Kidney (tissue), 14 donors: ENCODE data around the gene CASP6. TPM values are rescaled to one million over a fixed set of nuclear protein-coding genes. Genes with fewer than 3 reads are reported as not detected.

ENCODE experiments used
- DNase-seq, 5 donors: peaks; one replicate each; pipeline ENCODE4 v3.0.0-alpha.2; 2013 to 2020
- FAIRE-seq: peaks from 2 replicates; lab custom pipeline; 2012; peaks lifted over from hg19 to GRCh38; lab: Jason Lieb, UNC
- H3K27ac ChIP-seq, 2 donors: one replicate each; pipeline ENCODE4 v1.7.0; 2013; ENCODE audit warnings: low read depth in 2 of 2, low read length in 2 of 2, inconsistent platforms in 1 of 2
- H3K27me3 ChIP-seq: one replicate; pipeline ENCODE4 v1.7.1; 2013; ENCODE audit warnings: low read length, inconsistent platforms; ENCODE audit not compliant: control insufficient read depth, insufficient read depth
- H3K36me3 ChIP-seq, 3 donors: one replicate each; pipeline versions ENCODE4 v1.7.0 to v1.7.1; 2013; ENCODE audit warnings: low read length in 3 of 3, control low read depth in 1 of 3, inconsistent platforms in 1 of 3; ENCODE audit not compliant: insufficient read depth in 3 of 3, control insufficient read depth in 2 of 3
- H3K4me1 ChIP-seq, 3 donors: one replicate each; pipeline versions ENCODE4 v1.7.0 to v1.7.1; 2013; ENCODE audit warnings: low read length in 3 of 3, inconsistent platforms in 1 of 3, low read depth in 1 of 3; ENCODE audit not compliant: control insufficient read depth in 2 of 3, insufficient read depth in 2 of 3
- H3K4me3 ChIP-seq, 3 donors: one replicate each; pipeline versions ENCODE4 v1.7.0 to v1.8.1; 2013; ENCODE audit warnings: low read length in 3 of 3, control low read depth in 1 of 3, inconsistent platforms in 1 of 3
- H3K9ac ChIP-seq, 3 donors: one replicate each; pipeline versions ENCODE4 v1.7.0 to v1.7.1; 2013; ENCODE audit warnings: low read length in 3 of 3, control low read depth in 1 of 3, inconsistent platforms in 1 of 3
- H3K9me3 ChIP-seq, 3 donors: one replicate each; pipeline versions ENCODE4 v1.7.0 to v1.7.1; 2013; ENCODE audit warnings: low read length in 3 of 3, control low read depth in 1 of 3, inconsistent platforms in 1 of 3; ENCODE audit not compliant: control insufficient read depth in 2 of 3, insufficient read depth in 1 of 3
- intact Hi-C: fragments of 100-400 bp; cut with DNase I; formaldehyde crosslinking; loops from one replicate; pipeline ENCODE4 v1.11.1; 2022
- polyA plus RNA-seq: library from polyadenylated mRNA; stranded (reverse); fragments of 350-450 nt; fragmentation: Illumina TruSeq; extraction: RNeasy Lipid Tissue Mini Kit (QIAGEN cat#74804); gene quantifications from one replicate; pipeline ENCODE4 v1.2.3, GENCODE V29; 2014; ENCODE audit warnings: low read depth, low replicate concordance; ENCODE audit not compliant: insufficient read depth
- total RNA-seq: library from RNA; stranded (reverse); fragmentation: NEBNext Ultra II Directional; extraction: Animal tissue kit (Norgen Biotek cat#: 25700); gene quantifications from one replicate; pipeline ENCODE4 v1.2.1, GENCODE V29; 2021
- TF ChIP-seq, protein P1 (sequence below): IDR thresholded peaks from 3 replicates; pipeline ENCODE4 v1.5.1; 2012; ENCODE audit warnings: mild to moderate bottlenecking, moderate library complexity, borderline replicate concordance; ENCODE audit not compliant: insufficient read depth; ENCODE audit errors: extremely low read depth
- donor health status: control.
- donor health status: control.
- donor health status: control.
- donor health status: control.
- donor health status: control.
- donor health status: DM: yes; HTN: yes; CAD: no.
- donor health status: Normal renal cell carcinoma (clear cell type).

The CASP6 gene
- total and polyA plus RNA-seq, 2 donors from 2014 or later, result 20.7 to 21.6 TPM

DNA sequence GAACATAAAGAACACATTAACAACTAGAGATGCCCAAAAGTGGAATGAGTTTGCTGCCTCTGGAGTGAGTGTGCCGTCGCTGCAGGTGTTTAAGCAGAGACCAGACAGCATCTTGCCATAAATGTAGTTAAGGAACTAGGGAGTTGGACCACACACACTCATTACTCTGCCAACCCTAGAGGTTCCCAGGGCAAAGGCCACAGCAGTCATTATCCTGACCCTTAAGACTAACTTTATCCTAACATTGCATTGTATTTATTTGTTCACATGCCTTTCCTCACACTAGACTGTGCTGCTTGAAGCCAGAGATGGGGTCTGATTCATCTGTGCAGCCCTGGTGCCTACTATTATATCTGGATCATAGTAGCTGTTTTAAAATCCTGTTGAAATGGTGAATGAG is 43.5 kb upstream of the CASP6 start:
- DNase-seq, result no peak
- TF ChIP-seq, protein P1, sequence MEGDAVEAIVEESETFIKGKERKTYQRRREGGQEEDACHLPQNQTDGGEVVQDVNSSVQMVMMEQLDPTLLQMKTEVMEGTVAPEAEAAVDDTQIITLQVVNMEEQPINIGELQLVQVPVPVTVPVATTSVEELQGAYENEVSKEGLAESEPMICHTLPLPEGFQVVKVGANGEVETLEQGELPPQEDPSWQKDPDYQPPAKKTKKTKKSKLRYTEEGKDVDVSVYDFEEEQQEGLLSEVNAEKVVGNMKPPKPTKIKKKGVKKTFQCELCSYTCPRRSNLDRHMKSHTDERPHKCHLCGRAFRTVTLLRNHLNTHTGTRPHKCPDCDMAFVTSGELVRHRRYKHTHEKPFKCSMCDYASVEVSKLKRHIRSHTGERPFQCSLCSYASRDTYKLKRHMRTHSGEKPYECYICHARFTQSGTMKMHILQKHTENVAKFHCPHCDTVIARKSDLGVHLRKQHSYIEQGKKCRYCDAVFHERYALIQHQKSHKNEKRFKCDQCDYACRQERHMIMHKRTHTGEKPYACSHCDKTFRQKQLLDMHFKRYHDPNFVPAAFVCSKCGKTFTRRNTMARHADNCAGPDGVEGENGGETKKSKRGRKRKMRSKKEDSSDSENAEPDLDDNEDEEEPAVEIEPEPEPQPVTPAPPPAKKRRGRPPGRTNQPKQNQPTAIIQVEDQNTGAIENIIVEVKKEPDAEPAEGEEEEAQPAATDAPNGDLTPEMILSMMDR, result no peak
- no peak overlapping the region for H3K4me3 ChIP-seq
- no peaks in the 10 kb centered on the region for H3K9me3 ChIP-seq
- peaks cover 0 to 14% (median 12%) of the 10 kb centered on the region in 3 donors for H3K36me3 ChIP-seq
- no peak overlapping the region for H3K27ac ChIP-seq
- FAIRE-seq, result no peak
- no peaks in the 10 kb centered on the region for H3K4me1 ChIP-seq
- no peaks in the 10 kb centered on the region for H3K27me3 ChIP-seq
- intact Hi-C loops, result no loop called here
- no peak overlapping the region for H3K9ac ChIP-seq

DNA sequence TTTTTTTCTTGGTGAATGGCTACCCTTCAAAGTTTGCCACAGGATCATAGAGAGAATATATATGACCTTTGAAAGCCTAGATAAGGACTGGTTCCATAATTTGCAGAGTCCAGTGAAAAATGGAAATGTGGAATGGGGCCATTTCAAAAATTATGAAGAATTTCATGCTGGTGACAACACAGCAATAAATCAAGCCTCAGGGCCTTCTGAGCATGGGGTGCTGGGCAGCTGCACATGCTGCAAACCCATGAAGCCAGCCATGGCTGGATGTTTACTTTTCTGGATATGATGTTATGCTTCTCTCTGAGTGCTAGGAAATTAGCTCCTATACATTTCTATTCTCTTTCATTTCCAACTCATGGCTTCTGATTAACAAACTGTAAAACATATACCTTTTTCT is 42.6 kb upstream of the CASP6 start:
- Histone ChIP-seq H3K36me3 (peaks cover 0 to 18% (median 12%) of the 10 kb centered on the region in 3 donors), H3K4me1 (no peaks in the 10 kb centered on the region), H3K4me3 (no peak overlapping the region), H3K27ac (no peak overlapping the region), H3K9ac (no peak overlapping the region), H3K9me3 (no peaks in the 10 kb centered on the region), H3K27me3 (no peaks in the 10 kb centered on the region)
- no peak for DNase-seq
- TF ChIP-seq, protein P1, result no peak
- no peak for FAIRE-seq
- intact Hi-C loops, result no loop called here

DNA sequence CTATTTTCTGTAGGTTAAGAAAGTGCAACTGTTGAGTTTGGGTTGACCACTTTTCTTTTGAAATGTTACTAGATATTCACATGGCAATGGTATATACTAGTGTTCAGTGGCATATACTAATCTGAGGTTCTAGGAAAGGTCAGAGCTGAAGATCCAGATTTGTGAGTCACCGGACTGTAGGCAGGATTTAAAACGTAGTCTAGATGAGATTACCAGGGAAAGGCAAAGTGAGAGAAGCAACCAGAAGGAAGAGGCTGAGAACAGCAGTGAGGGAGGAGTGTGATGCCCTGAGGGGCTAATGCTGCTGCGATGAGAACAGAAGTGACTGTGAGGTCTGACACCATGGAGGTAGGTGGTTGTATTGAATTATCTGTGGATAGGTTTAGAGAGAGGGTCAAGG is 36.3 kb upstream of the CASP6 start:
- FAIRE-seq, result no peak
- no peak overlapping the region for H3K9ac ChIP-seq
- intact Hi-C loops, result no loop called here

More for the DNA sequence above, 36.3 kb upstream of the CASP6 start:
- no peak for DNase-seq
- H3K27ac ChIP-seq, result no peak overlapping the region
- no peak overlapping the region for H3K4me3 ChIP-seq
- no peaks in the 10 kb centered on the region for H3K27me3 ChIP-seq
- TF ChIP-seq, protein P1, result no peak
- H3K4me1 ChIP-seq, result no peaks in the 10 kb centered on the region
- H3K9me3 ChIP-seq, result no peaks in the 10 kb centered on the region
- peaks cover 0 to 8% (median 0%) of the 10 kb centered on the region in 3 donors for H3K36me3 ChIP-seq
